Measurements from ENCODE around the gene FGGY. TPM values are rescaled to one million over a fixed set of nuclear protein-coding genes. Genes with fewer than 3 reads are reported as not detected.

Gene FGGY
- total RNA-seq, 2 donors from 2014 or later, result 14.1 to 14.8 TPM

GRCh38 chr1:59412718-59413326, 115.9 kb downstream of the FGGY start:
- Mint-ChIP-seq H3K27me3 (ENCODE audit: insufficient read depth) (no peaks in the 10 kb centered on the region), H3K27ac (no peak overlapping the region), H3K9me3 (no peaks in the 10 kb centered on the region), H3K4me1 (peaks cover 10% of the 10 kb centered on the region), H3K4me3 (no peak overlapping the region), H3K36me3 (ENCODE audit: low read depth) (no peaks in the 10 kb centered on the region)
- Histone ChIP-seq H3K9ac (ENCODE audit: extremely low read depth, low read length, poor library complexity, severe bottlenecking) (no peak overlapping the region), H3K27me3 (ENCODE audit: control insufficient read depth, insufficient read depth, low read length, poor library complexity, severe bottlenecking) (no peaks in the 10 kb centered on the region), H3K9me3 (ENCODE audit: control insufficient read depth, low read length) (no peaks in the 10 kb centered on the region), H3K4me3 (ENCODE audit: low read length) (no peak overlapping the region), H3K36me3 (ENCODE audit: control insufficient read depth, insufficient read depth, low read length) (no peaks in the 10 kb centered on the region), H3K27ac (ENCODE audit: low read depth, low read length) (no peak overlapping the region), H3K4me1 (ENCODE audit: control insufficient read depth, insufficient read depth, low read length) (no peaks in the 10 kb centered on the region)
- TF ChIP-seq, protein P1, sequence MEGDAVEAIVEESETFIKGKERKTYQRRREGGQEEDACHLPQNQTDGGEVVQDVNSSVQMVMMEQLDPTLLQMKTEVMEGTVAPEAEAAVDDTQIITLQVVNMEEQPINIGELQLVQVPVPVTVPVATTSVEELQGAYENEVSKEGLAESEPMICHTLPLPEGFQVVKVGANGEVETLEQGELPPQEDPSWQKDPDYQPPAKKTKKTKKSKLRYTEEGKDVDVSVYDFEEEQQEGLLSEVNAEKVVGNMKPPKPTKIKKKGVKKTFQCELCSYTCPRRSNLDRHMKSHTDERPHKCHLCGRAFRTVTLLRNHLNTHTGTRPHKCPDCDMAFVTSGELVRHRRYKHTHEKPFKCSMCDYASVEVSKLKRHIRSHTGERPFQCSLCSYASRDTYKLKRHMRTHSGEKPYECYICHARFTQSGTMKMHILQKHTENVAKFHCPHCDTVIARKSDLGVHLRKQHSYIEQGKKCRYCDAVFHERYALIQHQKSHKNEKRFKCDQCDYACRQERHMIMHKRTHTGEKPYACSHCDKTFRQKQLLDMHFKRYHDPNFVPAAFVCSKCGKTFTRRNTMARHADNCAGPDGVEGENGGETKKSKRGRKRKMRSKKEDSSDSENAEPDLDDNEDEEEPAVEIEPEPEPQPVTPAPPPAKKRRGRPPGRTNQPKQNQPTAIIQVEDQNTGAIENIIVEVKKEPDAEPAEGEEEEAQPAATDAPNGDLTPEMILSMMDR (conservative IDR thresholded peaks at IDR 0.05), result no peak
- no peak for DNase-seq
- 90 to 93% methylated on average over 2 of the region's 2 CpGs for WGBS, 2 experiments (ENCODE audit: insufficient coverage in 1 of 2, insufficient read length in 1 of 2)

DNA sequence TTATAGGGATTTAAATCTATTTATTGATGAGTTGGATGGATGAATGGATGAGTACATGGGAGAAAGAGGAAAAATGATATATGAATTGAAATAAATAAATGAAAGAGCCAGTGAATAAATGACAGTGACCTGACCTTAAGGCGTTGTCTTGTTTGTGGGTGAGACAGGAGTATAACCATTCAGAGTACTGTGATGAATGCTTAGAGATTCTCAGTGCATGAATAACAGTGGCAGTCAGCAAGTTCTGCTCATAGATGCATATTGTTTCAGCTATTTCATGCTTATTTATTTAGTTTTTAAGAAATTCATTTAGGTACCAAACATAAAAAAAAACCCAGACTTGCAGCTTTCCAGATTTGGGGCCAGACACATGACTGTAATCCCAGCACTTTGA, 116.4 kb downstream of the FGGY start:
- H3K9me3 Mint-ChIP-seq, result no peaks in the 10 kb centered on the region
- H3K36me3 ChIP-seq (ENCODE audit: control insufficient read depth, insufficient read depth, low read length), result no peaks in the 10 kb centered on the region
- no peak for DNase-seq
- TF ChIP-seq, protein P1 (conservative IDR thresholded peaks at IDR 0.05), result no peak
- no peak overlapping the region for H3K27ac Mint-ChIP-seq
- no peak overlapping the region for H3K9ac ChIP-seq (ENCODE audit: extremely low read depth, low read length, poor library complexity, severe bottlenecking)
- no peaks in the 10 kb centered on the region for H3K4me1 ChIP-seq (ENCODE audit: control insufficient read depth, insufficient read depth, low read length)
- H3K27me3 ChIP-seq (ENCODE audit: control insufficient read depth, insufficient read depth, low read length, poor library complexity, severe bottlenecking), result no peaks in the 10 kb centered on the region
- 94 to 100% methylated on average over 1 of the region's 1 CpG for WGBS, 2 experiments (ENCODE audit: insufficient coverage in 1 of 2, insufficient read length in 1 of 2)
- H3K27me3 Mint-ChIP-seq (ENCODE audit: insufficient read depth), result no peaks in the 10 kb centered on the region
- no peak overlapping the region for H3K4me3 Mint-ChIP-seq
- peaks cover 12% of the 10 kb centered on the region for H3K4me1 Mint-ChIP-seq
- H3K36me3 Mint-ChIP-seq (ENCODE audit: low read depth), result no peaks in the 10 kb centered on the region
- H3K4me3 ChIP-seq (ENCODE audit: low read length), result no peak overlapping the region
- no peak overlapping the region for H3K27ac ChIP-seq (ENCODE audit: low read depth, low read length)
- no peaks in the 10 kb centered on the region for H3K9me3 ChIP-seq (ENCODE audit: control insufficient read depth, low read length)

- Histone ChIP-seq H3K27ac (ENCODE audit: low read depth, low read length) (no peak overlapping the region), H3K27me3 (ENCODE audit: control insufficient read depth, insufficient read depth, low read length, poor library complexity, severe bottlenecking) (no peaks in the 10 kb centered on the region), H3K4me1 (ENCODE audit: control insufficient read depth, insufficient read depth, low read length) (no peaks in the 10 kb centered on the region), H3K9ac (ENCODE audit: extremely low read depth, low read length, poor library complexity, severe bottlenecking) (no peak overlapping the region), H3K4me3 (ENCODE audit: low read length) (no peak overlapping the region), H3K36me3 (ENCODE audit: control insufficient read depth, insufficient read depth, low read length) (no peaks in the 10 kb centered on the region), H3K9me3 (ENCODE audit: control insufficient read depth, low read length) (no peaks in the 10 kb centered on the region)
- no peaks in the 10 kb centered on the region for H3K36me3 Mint-ChIP-seq (ENCODE audit: low read depth)
- peaks cover 14% of the 10 kb centered on the region for H3K4me1 Mint-ChIP-seq
- DNase-seq, result no peak
- no peak overlapping the region for H3K4me3 Mint-ChIP-seq
- no peaks in the 10 kb centered on the region for H3K27me3 Mint-ChIP-seq (ENCODE audit: insufficient read depth)
- no peak overlapping the region for H3K27ac Mint-ChIP-seq
- TF ChIP-seq, protein P1 (conservative IDR thresholded peaks at IDR 0.05), result no peak
- no peaks in the 10 kb centered on the region for H3K9me3 Mint-ChIP-seq
- WGBS, 2 experiments (ENCODE audit: insufficient coverage in 1 of 2, insufficient read length in 1 of 2), result 91 to 100% methylated on average over 2 to 6 of the region's 6 CpGs
These were observed 117.7 kb downstream of the FGGY start for GRCh38 chr1:59414406-59415133.

Data from endodermal cell (in vitro differentiated cells).